Lower lobe of right lung (tissue), 2 donors: ENCODE results near the gene C5orf46. TPM values are rescaled to one million over a fixed set of nuclear protein-coding genes. Genes with fewer than 3 reads are reported as not detected.

Experiments used
- ATAC-seq, 2 donors: fragments of 200-7000 bp; cut with Tn5 transposase; one replicate each; pipeline ENCODE4 v1.9.1; 2020 to 2022; ENCODE audit warnings: mild to moderate bottlenecking in 2 of 2, moderate library complexity in 2 of 2
- DNase-seq: peaks from one replicate; pipeline ENCODE4 v3.0.0-alpha.2; 2020
- H3K27ac ChIP-seq: fragments of 200-600 bp; one replicate; pipeline ENCODE4 v1.8.0; 2022
- H3K27me3 ChIP-seq: fragments of 200-600 bp; one replicate; pipeline ENCODE4 v1.8.0; 2022; ENCODE audit warnings: low read depth
- H3K36me3 ChIP-seq: fragments of 200-600 bp; one replicate; pipeline ENCODE4 v1.8.0; 2022; ENCODE audit warnings: mild to moderate bottlenecking
- H3K4me1 ChIP-seq: fragments of 200-600 bp; one replicate; pipeline ENCODE4 v1.8.0; 2022
- H3K4me3 ChIP-seq: fragments of 200-600 bp; one replicate; pipeline ENCODE4 v1.8.0; 2022; ENCODE audit warnings: mild to moderate bottlenecking
- H3K9me3 ChIP-seq: fragments of 200-600 bp; one replicate; pipeline ENCODE4 v1.8.0; 2022
- CTCF ChIP-seq: fragments of 200-600 bp; IDR thresholded peaks from one replicate; pipeline ENCODE4 v1.8.0; 2022; ENCODE audit warnings: antibody characterized with exemption, mild to moderate bottlenecking
- intact Hi-C: fragments of 100-400 bp; cut with DNase I; formaldehyde crosslinking; loops from one replicate; pipeline ENCODE4 v1.11.0; 2022
- total RNA-seq: library from RNA; stranded (reverse); fragmentation: NEBNext Ultra II Directional; extraction: Animal tissue kit (Norgen Biotek cat#: 25700); gene quantifications from one replicate; pipeline ENCODE4 v1.2.1, GENCODE V29; 2021
- donor health status: DM: no; HTN: yes; CAD: no; lungs with severe emphysema.

The C5orf46 gene
- total RNA-seq, 1 donor from 2014 or later = not detected

GRCh38 chr5:147856801-147857200, 49.5 kb downstream of the C5orf46 start:
- intact Hi-C loops = no loop called here
- no peaks in the 10 kb centered on the region for H3K9me3 ChIP-seq
- H3K4me3 ChIP-seq = no peak overlapping the region
- H3K4me1 ChIP-seq = no peaks in the 10 kb centered on the region
- no peak for TF ChIP-seq CTCF
- no peaks in the 10 kb centered on the region for H3K27me3 ChIP-seq
- H3K27ac ChIP-seq = no peak overlapping the region
- DNase-seq (no peak), ATAC-seq (no peak)
- H3K36me3 ChIP-seq = no peaks in the 10 kb centered on the region

- intact Hi-C loops = no loop called here
- H3K27ac ChIP-seq = no peak overlapping the region
- no peak overlapping the region for H3K4me3 ChIP-seq
- no peaks in the 10 kb centered on the region for H3K9me3 ChIP-seq
- DNase-seq (no peak), ATAC-seq (no peak)
- H3K36me3 ChIP-seq = no peaks in the 10 kb centered on the region
- TF ChIP-seq CTCF = no peak
- H3K4me1 ChIP-seq = no peaks in the 10 kb centered on the region
- no peaks in the 10 kb centered on the region for H3K27me3 ChIP-seq
Measured at GRCh38 chr5:147855774-147856069, 50.6 kb downstream of the C5orf46 start.

- DNase-seq (no peak), ATAC-seq (no peak)
- Histone ChIP-seq H3K36me3 (no peaks in the 10 kb centered on the region), H3K9me3 (no peaks in the 10 kb centered on the region), H3K27ac (no peak overlapping the region), H3K27me3 (no peaks in the 10 kb centered on the region), H3K4me1 (no peaks in the 10 kb centered on the region), H3K4me3 (no peak overlapping the region)
- TF ChIP-seq CTCF = no peak
- intact Hi-C loops = no loop called here
Measured at GRCh38 chr5:147854894-147855773, 51.2 kb downstream of the C5orf46 start.

GRCh38 chr5:147854331-147854730, 52.0 kb downstream of the C5orf46 start:
- Histone ChIP-seq H3K27me3 (no peaks in the 10 kb centered on the region), H3K4me3 (no peak overlapping the region), H3K4me1 (no peaks in the 10 kb centered on the region), H3K27ac (no peak overlapping the region), H3K9me3 (no peaks in the 10 kb centered on the region), H3K36me3 (no peaks in the 10 kb centered on the region)
- intact Hi-C loops = no loop called here
- TF ChIP-seq CTCF = no peak
- DNase-seq (no peak), ATAC-seq (no peak)

- no peak for DNase-seq
- TF ChIP-seq CTCF = no peak
- Histone ChIP-seq H3K4me3 (no peak overlapping the region), H3K27me3 (no peaks in the 10 kb centered on the region), H3K27ac (no peak overlapping the region), H3K9me3 (no peaks in the 10 kb centered on the region), H3K4me1 (no peaks in the 10 kb centered on the region), H3K36me3 (no peaks in the 10 kb centered on the region)
- no peak for ATAC-seq
- intact Hi-C loops = no loop called here
Measured at GRCh38 chr5:147853372-147853987, 52.9 kb downstream of the C5orf46 start.
